Neural cell (in vitro differentiated cells): ENCODE data around the gene SLC12A3. TPM values are rescaled to one million over a fixed set of nuclear protein-coding genes. Genes with fewer than 3 reads are reported as not detected.

Experiments
- H2AFZ ChIP-seq: fragments of 200-600, 300-800 bp; sonication (generic), shearing (Covaris generic); 2 replicates; pipeline ENCODE4 v1.6.0; 2014; ENCODE audit warnings: low read depth, mild to moderate bottlenecking, antibody characterized with exemption, low read length, moderate library complexity
- H3F3A ChIP-seq: fragments of 200-600 bp; shearing (Covaris generic); 2 replicates; pipeline ENCODE4 v1.6.1; 2016; ENCODE audit warnings: mild to moderate bottlenecking, moderate library complexity, mixed read lengths, antibody characterized with exemption, low read length; ENCODE audit not compliant: insufficient read depth, poor library complexity, severe bottlenecking
- H3K27ac ChIP-seq: fragments of 200-600, 300-800 bp; sonication (generic), shearing (Covaris generic); 2 replicates; pipeline ENCODE4 v1.5.1; 2014; ENCODE audit warnings: mild to moderate bottlenecking, low read length, moderate library complexity
- H3K27me3 ChIP-seq: fragments of 300-800, 200-600 bp; sonication (generic), shearing (Covaris generic); 2 replicates; pipeline ENCODE4 v1.6.0; 2014; ENCODE audit warnings: mild to moderate bottlenecking, low read depth, low read length, moderate library complexity; ENCODE audit not compliant: insufficient read depth
- H3K36me3 ChIP-seq: fragments of 300-800, 200-600 bp; sonication (generic), shearing (Covaris generic); 2 replicates; pipeline ENCODE4 v1.5.1; 2014; ENCODE audit warnings: mild to moderate bottlenecking, antibody characterized with exemption, low read length, moderate library complexity; ENCODE audit not compliant: insufficient read depth
- H3K4me2 ChIP-seq: fragments of 300-800, 200-600 bp; sonication (generic), shearing (Covaris generic); 2 replicates; pipeline ENCODE4 v1.6.0; 2014; ENCODE audit warnings: mild to moderate bottlenecking, low read length
- H3K4me3 ChIP-seq: fragments of 300-800, 200-600 bp; sonication (generic), shearing (Covaris generic); 2 replicates; pipeline ENCODE4 v1.5.1; 2014; ENCODE audit warnings: mild to moderate bottlenecking, low read length, moderate library complexity
- H3K79me2 ChIP-seq: fragments of 200-600 bp; shearing (Covaris generic); replicated peaks from 2 replicates; pipeline ENCODE4 v1.6.0; 2014; ENCODE audit warnings: mild to moderate bottlenecking, low read length, moderate library complexity; ENCODE audit not compliant: insufficient read depth
- H3K9ac ChIP-seq: fragments of 300-800, 200-600 bp; sonication (generic), shearing (Covaris generic); 2 replicates; pipeline ENCODE4 v1.6.1; 2016; ENCODE audit warnings: mild to moderate bottlenecking, low read length, mixed read lengths
- H3K9me2 ChIP-seq: fragments of 200-600 bp; shearing (Covaris generic); 2 replicates; pipeline ENCODE4 v1.6.1; 2016; ENCODE audit warnings: mild to moderate bottlenecking, low read length, mixed read lengths; ENCODE audit not compliant: insufficient read depth
- H3K9me3 ChIP-seq: fragments of 200-600, 300-800 bp; sonication (generic), shearing (Covaris generic); 2 replicates; pipeline ENCODE4 v1.6.1; 2016; ENCODE audit warnings: mild to moderate bottlenecking, mixed run types, low read length, moderate library complexity, mixed read lengths
- H4K20me1 ChIP-seq: fragments of 200-600 bp; shearing (Covaris generic); 2 replicates; pipeline ENCODE4 v1.6.1; 2016; ENCODE audit warnings: mild to moderate bottlenecking, mixed run types; ENCODE audit not compliant: insufficient read depth
- CTCF ChIP-seq: fragments of 450-650 bp; IDR thresholded peaks from 2 replicates; pipeline ENCODE4 v1.5.1; 2014; ENCODE audit warnings: antibody characterized with exemption, mild to moderate bottlenecking, moderate library complexity; ENCODE audit not compliant: poor library complexity, severe bottlenecking
- EP300 ChIP-seq: fragments of 450-650 bp; conservative IDR thresholded peaks from 2 replicates; pipeline ENCODE4 v1.6.1; 2014; ENCODE audit warnings: antibody characterized with exemption, mild to moderate bottlenecking, moderate library complexity; ENCODE audit not compliant: poor library complexity, severe bottlenecking
- EZH2 ChIP-seq: fragments of 200-600, 300-800 bp; shearing (Covaris generic), sonication (generic); IDR thresholded peaks from 2 replicates; pipeline ENCODE4 v1.6.1; 2014; ENCODE audit warnings: antibody characterized with exemption, low read length, borderline replicate concordance, mild to moderate bottlenecking; ENCODE audit not compliant: insufficient read depth, poor library complexity, severe bottlenecking
- MXI1 ChIP-seq: fragments of 450-650 bp; conservative IDR thresholded peaks from 2 replicates; pipeline ENCODE4 v1.6.1; 2014; ENCODE audit warnings: antibody characterized with exemption, mild to moderate bottlenecking; ENCODE audit not compliant: poor library complexity, severe bottlenecking
- POLR2AphosphoS5 ChIP-seq: IDR thresholded peaks from 2 replicates; pipeline ENCODE4 v1.6.1; 2012
- RAD21 ChIP-seq: fragments of 450-650 bp; conservative IDR thresholded peaks from 2 replicates; pipeline ENCODE4 v1.6.1; 2014; ENCODE audit warnings: antibody characterized with exemption, mild to moderate bottlenecking, moderate library complexity
- REST ChIP-seq: IDR thresholded peaks from 2 replicates; pipeline ENCODE4 v1.6.1; 2012; ENCODE audit warnings: borderline replicate concordance
- SMC3 ChIP-seq: fragments of 450-650 bp; conservative IDR thresholded peaks from 2 replicates; pipeline ENCODE4 v1.6.1; 2014; ENCODE audit warnings: antibody characterized with exemption, mild to moderate bottlenecking, moderate library complexity; ENCODE audit not compliant: poor library complexity
- TAF1 ChIP-seq: IDR thresholded peaks from 2 replicates; pipeline ENCODE4 v1.6.1; 2012; ENCODE audit warnings: low read depth
- polyA plus RNA-seq: library from polyadenylated mRNA; depleted of rRNA; stranded (reverse); fragments of >200 nt; gene quantifications from 2 replicates; pipeline ENCODE4 v1.2.3, GENCODE V29; 2014

Gene SLC12A3
- polyA plus RNA-seq, 1 donor from 2014 or later: 0.09 TPM

GRCh38 chr16:56870276-56870888, 5.4 kb downstream of the SLC12A3 start:
- H3K36me3 ChIP-seq: no peaks in the 10 kb centered on the region

GRCh38 chr16:56871172-56871593, 6.2 kb downstream of the SLC12A3 start:
- Histone ChIP-seq H3K36me3 (no peaks in the 10 kb centered on the region), H3K9ac (no peak overlapping the region), H3K4me2 (no peak overlapping the region), H3K9me3 (no peaks in the 10 kb centered on the region), H4K20me1 (no peaks in the 10 kb centered on the region), H3F3A (no peaks in the 10 kb centered on the region), H2AFZ (no peak overlapping the region), H3K9me2 (no peaks in the 10 kb centered on the region), H3K27me3 (no peaks in the 10 kb centered on the region), H3K79me2 (no peaks in the 10 kb centered on the region), H3K4me3 (no peak overlapping the region), H3K27ac (no peak overlapping the region)
- TF ChIP-seq CTCF (no peak), RAD21 (no peak), TAF1 (no peak), EZH2 (no peak), EP300 (no peak), MXI1 (no peak), SMC3 (no peak)

More at GRCh38 chr16:56870276-56870888, 5.4 kb downstream of the SLC12A3 start:
- Histone ChIP-seq H3K79me2 (no peaks in the 10 kb centered on the region), H4K20me1 (no peaks in the 10 kb centered on the region), H3F3A (no peaks in the 10 kb centered on the region), H3K9ac (no peak overlapping the region), H2AFZ (no peak overlapping the region), H3K9me3 (no peaks in the 10 kb centered on the region), H3K9me2 (no peaks in the 10 kb centered on the region), H3K4me2 (no peak overlapping the region), H3K27me3 (no peaks in the 10 kb centered on the region), H3K4me3 (no peak overlapping the region), H3K27ac (no peak overlapping the region)
- TF ChIP-seq RAD21 (no peak), SMC3 (no peak), REST (no peak), MXI1 (no peak), EP300 (no peak), EZH2 (no peak), TAF1 (no peak), CTCF (no peak), POLR2AphosphoS5 (no peak)
